B cell (primary cell): ENCODE data around the gene WDR53. TPM values are rescaled to one million over a fixed set of nuclear protein-coding genes. Genes with fewer than 3 reads are reported as not detected.
"Not testable (repeated sequence)": the region's sequence is repeated elsewhere in the genome, so short reads cannot be mapped to it uniquely, and the experiment has no call there.

Source experiments
- ATAC-seq: fragments of 200-7000 bp; cut with Tn5 transposase; one replicate; pipeline ENCODE4 v1.10.0; 2021; ENCODE audit warnings: low read depth, mild to moderate bottlenecking, moderate number of reproducible peaks, moderate library complexity
- CTCF ChIA-PET: fragments of 350-600 bp; sonication (Branson Sonifier 250); formaldehyde crosslinking; loops from one replicate; lab custom pipeline; 2021; ENCODE audit warnings: antibody characterized with exemption, inconsistent platforms; lab: Charles Lee
- POLR2A ChIA-PET: fragments of 350-600 bp; sonication (Branson Sonifier 250); formaldehyde crosslinking; loops from one replicate; lab custom pipeline; 2021; ENCODE audit warnings: antibody characterized with exemption; lab: Charles Lee
- DNase-seq: peaks from one replicate; pipeline ENCODE4 v3.0.0; 2013
- H2AFZ ChIP-seq: 2 replicates; pipeline ENCODE4 v1.6.1; 2012; ENCODE audit warnings: mild to moderate bottlenecking, low read depth, low read length; ENCODE audit not compliant: insufficient read depth, poor library complexity, severe bottlenecking
- H3K27ac ChIP-seq, 2 donors: 1 replicate in 1 of 2; 2 replicates in 1 of 2; pipeline ENCODE4 v1.5.1; 2012 to 2013; ENCODE audit warnings: low read length in 2 of 2, mild to moderate bottlenecking in 2 of 2, moderate library complexity in 1 of 2
- H3K27me3 ChIP-seq, 4 experiments: fragments of 200-600 bp in 1 of 4; sonication (generic) in 1 of 4; replicated peaks in 1 of 4; 1 replicate in 2 of 4; 2 replicates in 2 of 4; pipeline versions ENCODE4 v1.6.1 to v1.7.0; 2013 to 2016; ENCODE audit warnings: low read length in 3 of 4, mild to moderate bottlenecking in 2 of 4, mixed read lengths in 1 of 4, moderate library complexity in 1 of 4; ENCODE audit not compliant: insufficient read depth in 4 of 4, control insufficient read depth in 3 of 4; ENCODE audit errors: control extremely low read depth in 1 of 4
- H3K36me3 ChIP-seq, 2 experiments: replicated peaks in 1 of 2; 1 replicate in 1 of 2; 2 replicates in 1 of 2; pipeline versions ENCODE4 v1.6.1 to v1.7.1; 2013; ENCODE audit warnings: low read length in 1 of 2; ENCODE audit not compliant: insufficient read depth in 2 of 2, control insufficient read depth in 1 of 2; ENCODE audit errors: control extremely low read depth in 1 of 2, extremely low read depth in 1 of 2
- H3K4me1 ChIP-seq, 2 donors: fragments of 200-600 bp in 1 of 2; sonication (generic) in 1 of 2; 1 replicate in 1 of 2; 2 replicates in 1 of 2; pipeline versions ENCODE4 v1.5.1 to v1.6.1; 2013 to 2017; ENCODE audit warnings: low read length in 2 of 2; ENCODE audit not compliant: control insufficient read depth in 2 of 2, insufficient read depth in 2 of 2
- H3K4me2 ChIP-seq: replicated peaks from 2 replicates; pipeline ENCODE3; 2012; ENCODE audit warnings: mild to moderate bottlenecking, low read depth, low read length; ENCODE audit not compliant: poor library complexity, severe bottlenecking
- H3K4me3 ChIP-seq, 5 experiments: fragments of 200-600 bp in 1 of 5; sonication (generic) in 1 of 5; 1 replicate in 3 of 5; 2 replicates in 2 of 5; pipeline versions ENCODE4 v1.5.1 to v1.7.0; 2011 to 2016; ENCODE audit warnings: low read length in 4 of 5, mild to moderate bottlenecking in 4 of 5, low read depth in 2 of 5, control low read depth in 1 of 5, moderate library complexity in 1 of 5; ENCODE audit not compliant: insufficient read depth in 1 of 5; ENCODE audit errors: control extremely low read depth in 1 of 5, extremely low read depth in 1 of 5
- H3K79me2 ChIP-seq: fragments of 200-600 bp; sonication (generic); one replicate; pipeline ENCODE4 v1.6.0; 2016; ENCODE audit warnings: low read length; ENCODE audit not compliant: control insufficient read depth, insufficient read depth
- H3K9ac ChIP-seq: fragments of 200-600 bp; sonication (generic); 2 replicates; pipeline ENCODE4 v1.6.1; 2017; ENCODE audit warnings: mild to moderate bottlenecking, low read length, moderate library complexity
- H3K9me3 ChIP-seq, 3 donors: one replicate each; pipeline versions ENCODE4 v1.6.1 to v1.7.1; 2013; ENCODE audit warnings: low read length in 2 of 3; ENCODE audit not compliant: control insufficient read depth in 2 of 3, insufficient read depth in 1 of 3; ENCODE audit errors: control extremely low read depth in 1 of 3
- H4K20me1 ChIP-seq: 2 replicates; pipeline ENCODE4 v1.6.0; 2012; ENCODE audit warnings: mild to moderate bottlenecking, low read length; ENCODE audit not compliant: insufficient read depth, control insufficient read depth, poor library complexity, severe bottlenecking
- H3K27ac Mint-ChIP-seq: one replicate; pipeline ENCODE4 v1.8.0; 2021; ENCODE audit warnings: mixed read lengths
- H3K27me3 Mint-ChIP-seq: one replicate; pipeline ENCODE4 v1.8.0; 2021; ENCODE audit warnings: mixed read lengths
- H3K4me1 Mint-ChIP-seq: one replicate; pipeline ENCODE4 v1.8.0; 2021; ENCODE audit warnings: mixed read lengths
- H3K4me3 Mint-ChIP-seq: one replicate; pipeline ENCODE4 v1.8.0; 2021; ENCODE audit warnings: mixed read lengths
- H3K9me3 Mint-ChIP-seq: one replicate; pipeline ENCODE4 v1.8.0; 2022; ENCODE audit warnings: mixed read lengths; ENCODE audit not compliant: insufficient read depth
- CTCF ChIP-seq: fragments of 200-600 bp; IDR thresholded peaks from one replicate; pipeline ENCODE4 v1.8.0; 2022; ENCODE audit warnings: antibody characterized with exemption, mild to moderate bottlenecking
- EZH2 ChIP-seq: IDR thresholded peaks from 2 replicates; pipeline ENCODE4 v1.6.1; 2012; ENCODE audit warnings: borderline replicate concordance, low read depth, mild to moderate bottlenecking, moderate library complexity, low read length; ENCODE audit not compliant: insufficient read depth, poor library complexity, severe bottlenecking
- WGBS: methylation state at CpG from one replicate; pipeline ENCODE4 v1.1.5; 2013; ENCODE audit warnings: missing lambda C conversion rate; ENCODE audit not compliant: insufficient coverage; 5-methylcytosine and 5-hydroxymethylcytosine counted together
- intact Hi-C: fragments of 100-400 bp; cut with micrococcal nuclease; formaldehyde crosslinking; loops from one replicate; pipeline ENCODE4 v1.10.0; 2022
- polyA plus RNA-seq: library from polyadenylated mRNA; depleted of rRNA; stranded (reverse); fragments of >200 nt; gene quantifications from 2 replicates; pipeline ENCODE4 v1.2.3, GENCODE V29; 2012
- total RNA-seq, 2 donors: library from RNA; stranded (reverse); fragments of 120-200 nt in 1 of 2; gene quantifications; 1 replicate in 1 of 2; 2 replicates in 1 of 2; pipeline versions ENCODE4 v1.2.3 to v1.2.4, GENCODE V29; 2013 to 2022

WDR53 gene
- total and polyA plus RNA-seq, 2 donors (not counting 1 experiment from before 2014, with no cell fraction given): 8.2 to 18.2 TPM

GRCh38 chr3:196552253-196552652, 16.1 kb downstream of the WDR53 start:
- Histone ChIP-seq H3K4me1 (peaks cover 17 to 20% of the 10 kb centered on the region in 2 donors), H3K4me2 (no peak overlapping the region), H3K36me3 (no peaks in the 10 kb centered on the region), H3K4me3 (no peak overlapping the region), H3K27ac (no peak overlapping the region), H3K9me3 (peaks cover 2 to 15% (median 14%) of the 10 kb centered on the region in 3 donors), H2AFZ (no peak overlapping the region), H3K79me2 (no peaks in the 10 kb centered on the region), H3K9ac (no peak overlapping the region), H3K27me3 (no peaks in the 10 kb centered on the region), H4K20me1 (no peaks in the 10 kb centered on the region)
- H3K27ac Mint-ChIP-seq: no peak overlapping the region
- H3K9me3 Mint-ChIP-seq: no peaks in the 10 kb centered on the region
- H3K4me3 Mint-ChIP-seq: no peak overlapping the region
- no peaks in the 10 kb centered on the region for H3K27me3 Mint-ChIP-seq
- intact Hi-C loops: no loop called here
- no peak for TF ChIP-seq EZH2
- no peak for TF ChIP-seq CTCF
- POLR2A ChIA-PET: no interaction called here
- CTCF ChIA-PET: interaction anchor here (0.5 kb wide), 1 partner anchor 53 kb away, joined by 3 read pairs; no protein-coding TSS in a partner anchor
- DNase-seq: no peak
- ATAC-seq: no peak
- WGBS: no CpG with 5 or more reads among the region's 5 CpGs
- peaks cover 22% of the 10 kb centered on the region for H3K4me1 Mint-ChIP-seq

GRCh38 chr3:196550172-196550571, 18.2 kb downstream of the WDR53 start:
- peaks cover 17% of the 10 kb centered on the region for H3K4me1 Mint-ChIP-seq
- H3K79me2 ChIP-seq, H3K27me3 ChIP-seq, H3K9ac ChIP-seq, ATAC-seq, DNase-seq, H3K36me3 ChIP-seq, H2AFZ ChIP-seq, H3K4me2 ChIP-seq, H3K27ac ChIP-seq, H3K4me3 ChIP-seq, H3K9me3 Mint-ChIP-seq, intact Hi-C loops, POLR2A ChIA-PET, H3K27ac Mint-ChIP-seq, H3K4me3 Mint-ChIP-seq, H3K27me3 Mint-ChIP-seq, H4K20me1 ChIP-seq: not testable (repeated sequence)
- CTCF ChIA-PET: interaction anchor here (1.1 kb wide), 1 partner anchor 12 kb away, joined by 3 read pairs; no protein-coding TSS in a partner anchor
- Histone ChIP-seq H3K9me3 (peaks cover 2 to 15% (median 14%) of the 10 kb centered on the region in 3 donors), H3K4me1 (peaks cover 17 to 18% of the 10 kb centered on the region in 2 donors)
- WGBS: 80% methylated on average over 3 of the region's 3 CpGs

GRCh38 chr3:196549312-196549711, 19.0 kb downstream of the WDR53 start:
- H3K4me1 ChIP-seq, DNase-seq, H2AFZ ChIP-seq, ATAC-seq, H3K9ac ChIP-seq, H3K4me1 Mint-ChIP-seq, H4K20me1 ChIP-seq, POLR2A ChIA-PET, H3K36me3 ChIP-seq, intact Hi-C loops, H3K27me3 Mint-ChIP-seq, H3K4me3 Mint-ChIP-seq, H3K79me2 ChIP-seq, H3K4me2 ChIP-seq, H3K9me3 Mint-ChIP-seq, H3K27ac Mint-ChIP-seq, H3K27me3 ChIP-seq, H3K27ac ChIP-seq, H3K4me3 ChIP-seq: not testable (repeated sequence)
- peaks cover 2 to 15% (median 14%) of the 10 kb centered on the region in 3 donors for H3K9me3 ChIP-seq
- WGBS: 100% methylated on average over 1 of the region's 1 CpG
- CTCF ChIA-PET: interaction anchor here (1.1 kb wide), 1 partner anchor 11 kb away, joined by 3 read pairs; no protein-coding TSS in a partner anchor
